ENCODE data around the gene FRMD5. TPM values are rescaled to one million over a fixed set of nuclear protein-coding genes. Genes with fewer than 3 reads are reported as not detected.

Gene FRMD5
- total RNA-seq, 3 donors from 2014 or later (not counting 1 experiment from before 2014, with no cell fraction given): not detected

DNA sequence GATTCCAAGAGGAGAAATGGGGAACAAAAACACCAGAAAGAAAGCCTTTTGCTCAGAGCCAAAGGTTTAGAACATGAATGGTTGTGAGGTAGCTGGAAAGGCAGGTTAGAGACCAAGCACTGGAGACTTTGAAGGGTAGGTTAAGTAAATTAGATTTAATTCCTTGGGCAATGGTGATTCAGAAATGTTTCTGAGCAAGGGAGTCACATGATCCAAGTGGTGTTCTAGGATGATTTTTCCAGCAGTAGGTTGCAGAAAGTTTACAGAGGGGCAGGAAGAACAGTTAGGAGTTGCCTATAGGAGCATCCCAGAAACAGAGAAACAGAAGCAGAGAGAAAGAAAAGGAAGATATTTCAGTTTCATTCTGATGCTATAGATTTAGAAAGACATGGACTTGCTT is 228.4 kb downstream of the FRMD5 start:
- Histone ChIP-seq H3K4me1 (ENCODE audit: control insufficient read depth, insufficient read depth, low read length) (no peaks in the 10 kb centered on the region), H3K27ac (ENCODE audit: low read length) (no peak overlapping the region), H3K9me3 (ENCODE audit: control insufficient read depth, insufficient read depth, low read length) (no peaks in the 10 kb centered on the region), H3K27me3 (ENCODE audit: control insufficient read depth, insufficient read depth, low read length) (no peaks in the 10 kb centered on the region), H3K36me3 (ENCODE audit: control insufficient read depth, insufficient read depth, low read length) (no peaks in the 10 kb centered on the region), H3K4me3 (ENCODE audit: low read length) (no peak overlapping the region)
- intact Hi-C loops (cut with micrococcal nuclease): no loop called here
- Mint-ChIP-seq H3K27me3 (ENCODE audit: low read depth in 2 of 2) (peaks cover 4 to 14% of the 10 kb centered on the region in 2 donors), H3K36me3 (no peaks in the 10 kb centered on the region), H3K27ac (no peak overlapping the region), H3K4me3 (no peak overlapping the region), H3K4me1 (no peaks in the 10 kb centered on the region), H3K9me3 (no peaks in the 10 kb centered on the region)
- DNase-seq: no peak
- no peak for ATAC-seq
- TF ChIP-seq, protein P1, sequence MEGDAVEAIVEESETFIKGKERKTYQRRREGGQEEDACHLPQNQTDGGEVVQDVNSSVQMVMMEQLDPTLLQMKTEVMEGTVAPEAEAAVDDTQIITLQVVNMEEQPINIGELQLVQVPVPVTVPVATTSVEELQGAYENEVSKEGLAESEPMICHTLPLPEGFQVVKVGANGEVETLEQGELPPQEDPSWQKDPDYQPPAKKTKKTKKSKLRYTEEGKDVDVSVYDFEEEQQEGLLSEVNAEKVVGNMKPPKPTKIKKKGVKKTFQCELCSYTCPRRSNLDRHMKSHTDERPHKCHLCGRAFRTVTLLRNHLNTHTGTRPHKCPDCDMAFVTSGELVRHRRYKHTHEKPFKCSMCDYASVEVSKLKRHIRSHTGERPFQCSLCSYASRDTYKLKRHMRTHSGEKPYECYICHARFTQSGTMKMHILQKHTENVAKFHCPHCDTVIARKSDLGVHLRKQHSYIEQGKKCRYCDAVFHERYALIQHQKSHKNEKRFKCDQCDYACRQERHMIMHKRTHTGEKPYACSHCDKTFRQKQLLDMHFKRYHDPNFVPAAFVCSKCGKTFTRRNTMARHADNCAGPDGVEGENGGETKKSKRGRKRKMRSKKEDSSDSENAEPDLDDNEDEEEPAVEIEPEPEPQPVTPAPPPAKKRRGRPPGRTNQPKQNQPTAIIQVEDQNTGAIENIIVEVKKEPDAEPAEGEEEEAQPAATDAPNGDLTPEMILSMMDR (IDR thresholded peaks at IDR 0.05): no peak

DNA sequence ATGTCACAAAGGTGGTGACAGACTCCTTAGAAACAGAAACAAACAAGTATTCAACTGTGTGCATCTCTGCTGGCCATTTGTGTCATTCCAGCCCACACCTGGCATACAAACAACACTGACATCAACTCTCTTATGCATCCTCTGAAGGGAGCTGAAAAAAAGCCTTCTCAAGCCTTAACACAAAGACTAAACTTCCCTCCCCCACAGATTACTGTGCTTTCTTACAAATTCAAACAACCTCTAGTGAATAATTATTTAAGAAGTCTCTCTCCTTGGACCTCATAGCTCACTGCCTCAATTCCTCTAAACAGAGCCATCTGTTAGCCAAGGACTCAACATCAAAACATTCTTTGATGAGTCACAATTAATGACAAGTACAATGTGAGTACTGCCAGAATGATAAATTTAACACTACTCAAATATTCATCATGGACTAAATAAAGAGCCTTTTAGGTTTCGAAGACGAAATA is 236.2 kb downstream of the FRMD5 start:
- Histone ChIP-seq H3K27me3 (ENCODE audit: control insufficient read depth, insufficient read depth, low read length) (peaks cover 2% of the 10 kb centered on the region), H3K4me3 (ENCODE audit: low read length) (no peak overlapping the region), H3K4me1 (ENCODE audit: control insufficient read depth, insufficient read depth, low read length) (no peaks in the 10 kb centered on the region), H3K27ac (ENCODE audit: low read length) (no peak overlapping the region), H3K36me3 (ENCODE audit: control insufficient read depth, insufficient read depth, low read length) (no peaks in the 10 kb centered on the region), H3K9me3 (ENCODE audit: control insufficient read depth, insufficient read depth, low read length) (no peaks in the 10 kb centered on the region)
- no peaks in the 10 kb centered on the region for H3K4me1 Mint-ChIP-seq
- DNase-seq (no peak), ATAC-seq (no peak)
- H3K27ac Mint-ChIP-seq: no peak overlapping the region
- intact Hi-C loops (cut with micrococcal nuclease): no loop called here
- no peaks in the 10 kb centered on the region for H3K36me3 Mint-ChIP-seq
- WGBS (ENCODE audit: insufficient coverage): 100% methylated on average over 2 of the region's 2 CpGs
- no peak overlapping the region for H3K4me3 Mint-ChIP-seq
- H3K27me3 Mint-ChIP-seq (ENCODE audit: low read depth in 2 of 2): peaks cover 12 to 19% of the 10 kb centered on the region in 2 donors
- no peaks in the 10 kb centered on the region for H3K9me3 Mint-ChIP-seq
- TF ChIP-seq, protein P1 (IDR thresholded peaks at IDR 0.05): no peak

DNA sequence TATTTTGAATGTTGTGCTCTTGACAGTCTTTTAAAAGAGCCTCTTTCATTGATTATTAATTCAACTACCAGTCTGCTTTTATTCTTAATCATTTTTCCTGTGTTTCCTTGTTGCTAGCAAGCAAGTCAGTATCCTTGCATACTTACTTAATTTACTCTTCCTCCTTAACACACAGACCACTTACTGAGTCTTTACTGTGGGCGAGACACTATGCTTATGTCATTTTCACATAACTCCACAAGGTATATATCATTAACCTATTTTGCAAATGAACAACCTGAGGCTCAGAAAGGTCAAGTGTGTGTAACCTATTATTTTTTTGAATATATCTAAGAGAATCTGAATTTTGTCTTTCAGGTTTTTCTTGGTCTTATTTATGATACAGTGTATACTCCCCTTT is 237.3 kb downstream of the FRMD5 start:
- no peaks in the 10 kb centered on the region for H3K9me3 ChIP-seq (ENCODE audit: control insufficient read depth, insufficient read depth, low read length)
- TF ChIP-seq, protein P1 (IDR thresholded peaks at IDR 0.05): no peak
- no peaks in the 10 kb centered on the region for H3K4me1 ChIP-seq (ENCODE audit: control insufficient read depth, insufficient read depth, low read length)
- Mint-ChIP-seq H3K4me3 (no peak overlapping the region), H3K27me3 (ENCODE audit: low read depth in 2 of 2) (peaks cover 12 to 25% of the 10 kb centered on the region in 2 donors), H3K4me1 (no peaks in the 10 kb centered on the region), H3K27ac (no peak overlapping the region), H3K9me3 (no peaks in the 10 kb centered on the region), H3K36me3 (no peaks in the 10 kb centered on the region)
- peaks cover 2% of the 10 kb centered on the region for H3K27me3 ChIP-seq (ENCODE audit: control insufficient read depth, insufficient read depth, low read length)
- no peak for DNase-seq
- no peaks in the 10 kb centered on the region for H3K36me3 ChIP-seq (ENCODE audit: control insufficient read depth, insufficient read depth, low read length)
- ATAC-seq: no peak
- H3K4me3 ChIP-seq (ENCODE audit: low read length): no peak overlapping the region
- intact Hi-C loops (cut with micrococcal nuclease): no loop called here
- WGBS (ENCODE audit: insufficient coverage): 100% methylated on average over 1 of the region's 1 CpG
- no peak overlapping the region for H3K27ac ChIP-seq (ENCODE audit: low read length)

DNA sequence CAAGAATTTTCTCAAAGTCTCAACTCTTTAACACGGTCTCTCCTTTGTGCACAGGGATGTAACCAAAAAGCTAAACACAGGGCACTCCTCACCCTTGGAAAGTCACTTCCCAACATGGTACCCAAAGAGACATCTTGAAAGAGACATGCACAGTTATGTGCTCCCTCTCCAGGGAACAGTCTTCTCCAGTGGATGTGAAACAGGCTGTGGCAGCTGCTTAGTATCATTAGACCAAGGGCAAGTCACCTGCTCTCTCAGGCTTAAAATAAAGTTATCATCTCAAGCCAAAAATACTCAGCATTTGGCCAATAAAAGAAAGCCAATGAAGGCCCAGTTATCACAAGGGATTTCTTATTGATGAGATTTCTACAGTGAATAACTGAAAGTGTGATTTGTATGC is 239.9 kb downstream of the FRMD5 start:
- intact Hi-C loops (cut with micrococcal nuclease): no loop called here
- WGBS (ENCODE audit: insufficient coverage): 94% methylated on average over 1 of the region's 1 CpG

More for the DNA sequence above, 239.9 kb downstream of the FRMD5 start:
- Mint-ChIP-seq H3K27me3 (ENCODE audit: low read depth in 2 of 2) (peaks cover 11 to 29% of the 10 kb centered on the region in 2 donors), H3K4me3 (no peak overlapping the region), H3K36me3 (no peaks in the 10 kb centered on the region), H3K9me3 (no peaks in the 10 kb centered on the region), H3K4me1 (no peaks in the 10 kb centered on the region), H3K27ac (no peak overlapping the region)
- H3K27ac ChIP-seq (ENCODE audit: low read length): no peak overlapping the region
- ATAC-seq (no peak), DNase-seq (no peak)
- H3K36me3 ChIP-seq (ENCODE audit: control insufficient read depth, insufficient read depth, low read length): no peaks in the 10 kb centered on the region
- TF ChIP-seq, protein P1 (IDR thresholded peaks at IDR 0.05): no peak
- H3K4me3 ChIP-seq (ENCODE audit: low read length): no peak overlapping the region
- peaks cover 2% of the 10 kb centered on the region for H3K27me3 ChIP-seq (ENCODE audit: control insufficient read depth, insufficient read depth, low read length)
- H3K9me3 ChIP-seq (ENCODE audit: control insufficient read depth, insufficient read depth, low read length): no peaks in the 10 kb centered on the region
- H3K4me1 ChIP-seq (ENCODE audit: control insufficient read depth, insufficient read depth, low read length): no peaks in the 10 kb centered on the region
